Smooth muscle cell (in vitro differentiated cells): ENCODE measurements around the gene KRT40. TPM values are rescaled to one million over a fixed set of nuclear protein-coding genes. Genes with fewer than 3 reads are reported as not detected.

Experiments used
- DNase-seq: peaks from one replicate; lab custom pipeline; 2025; ENCODE audit not compliant: unreplicated experiment; lab: John Stamatoyannopoulos, UW
- H2AFZ ChIP-seq: fragments of 200-600 bp; sonication (generic); 2 replicates; pipeline ENCODE4 v1.6.0; 2016; ENCODE audit warnings: antibody characterized with exemption, low read depth, mild to moderate bottlenecking
- H3F3A ChIP-seq: fragments of 200-600 bp; sonication (generic); 2 replicates; pipeline ENCODE4 v1.6.0; 2017; ENCODE audit warnings: antibody characterized with exemption, low read depth
- H3K27ac ChIP-seq: fragments of 200-600 bp; sonication (generic); 2 replicates; pipeline ENCODE4 v1.5.1; 2016; ENCODE audit warnings: low read depth, mild to moderate bottlenecking
- H3K27me3 ChIP-seq: fragments of 200-600 bp; sonication (generic); 2 replicates; pipeline ENCODE4 v1.6.1; 2016; ENCODE audit warnings: low read depth, mild to moderate bottlenecking
- H3K36me3 ChIP-seq: fragments of 200-600 bp; sonication (generic); 2 replicates; pipeline ENCODE4 v1.5.1; 2016; ENCODE audit warnings: low read depth
- H3K4me1 ChIP-seq: fragments of 200-600 bp; sonication (generic); 2 replicates; pipeline ENCODE4 v1.5.1; 2016; ENCODE audit warnings: low read depth
- H3K4me2 ChIP-seq: fragments of 200-600 bp; sonication (generic); 2 replicates; pipeline ENCODE4 v1.6.0; 2016; ENCODE audit warnings: mild to moderate bottlenecking
- H3K4me3 ChIP-seq: fragments of 200-600 bp; sonication (generic); 2 replicates; pipeline ENCODE4 v1.5.1; 2016; ENCODE audit warnings: mild to moderate bottlenecking
- H3K79me2 ChIP-seq: fragments of 200-600 bp; sonication (generic); 2 replicates; pipeline ENCODE4 v1.6.0; 2016; ENCODE audit warnings: low read depth, mild to moderate bottlenecking
- H3K9ac ChIP-seq: fragments of 200-600 bp; sonication (generic); 2 replicates; pipeline ENCODE4 v1.6.0; 2016; ENCODE audit warnings: low read depth
- H3K9me3 ChIP-seq: fragments of 200-600 bp; sonication (generic); replicated peaks from 2 replicates; pipeline ENCODE4 v1.5.1; 2016; ENCODE audit warnings: low read depth
- H4K20me1 ChIP-seq: fragments of 200-600 bp; sonication (generic); 2 replicates; pipeline ENCODE4 v1.6.0; 2016; ENCODE audit warnings: low read depth
- WGBS: methylation state at CpG from one replicate; pipeline ENCODE4 v1.1.7; 2016; ENCODE audit warnings: low lambda C conversion rate; 5-methylcytosine and 5-hydroxymethylcytosine counted together
- polyA plus RNA-seq: library from polyadenylated mRNA; unstranded; fragments of >200 nt; fragmentation: Nextera tagmentation; extraction: Ambion mirVana; gene quantifications from 2 replicates; pipeline ENCODE4 v1.2.1, GENCODE V29; 2016
- total RNA-seq: library from RNA; depleted of rRNA; stranded (reverse); fragments of >200 nt; gene quantifications from 2 replicates; pipeline ENCODE4 v1.2.3, GENCODE V29; 2014
- TF ChIP-seq, protein P1 (sequence below): fragments of 200-600 bp; sonication (generic); IDR thresholded peaks from 2 replicates; pipeline ENCODE4 v1.5.1; 2017; ENCODE audit warnings: borderline replicate concordance, mild to moderate bottlenecking, antibody characterized with exemption; ENCODE audit not compliant: insufficient read depth, poor library complexity, severe bottlenecking

Gene KRT40
- total and polyA plus RNA-seq, 2 experiments from 2014 or later, result not detected

DNA sequence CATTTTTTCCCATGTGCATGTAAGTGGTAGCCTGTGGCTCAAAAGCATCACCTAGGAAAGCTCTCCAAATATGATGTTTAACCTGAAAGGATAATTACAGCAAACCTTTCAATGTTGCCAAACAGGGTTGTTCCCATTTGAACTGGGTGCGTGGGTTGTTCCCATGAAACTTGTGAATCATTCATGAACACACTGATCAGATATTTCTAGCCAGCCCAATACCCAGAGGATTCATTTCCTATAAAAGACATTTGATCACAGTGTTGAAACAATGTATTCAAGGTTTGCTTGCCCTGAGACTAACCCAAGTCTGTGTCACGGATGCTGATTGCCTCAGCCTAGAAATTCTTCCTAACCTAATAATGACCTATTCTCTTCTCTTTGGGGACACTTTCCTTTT lies 30.2 kb downstream of the KRT40 start:
- peaks cover 22% of the 10 kb centered on the region for H3K4me1 ChIP-seq
- 77% methylated on average over 2 of the region's 2 CpGs for WGBS
- H2AFZ ChIP-seq, result no peak overlapping the region
- H3K27me3 ChIP-seq, result no peaks in the 10 kb centered on the region
- H3K27ac ChIP-seq, result peak overlapping the region; percentile 79
- peaks cover 6% of the 10 kb centered on the region for H3F3A ChIP-seq
- no peak overlapping the region for H3K4me3 ChIP-seq
- H4K20me1 ChIP-seq, result no peaks in the 10 kb centered on the region
- no peaks in the 10 kb centered on the region for H3K79me2 ChIP-seq
- no peak overlapping the region for H3K4me2 ChIP-seq
- peak overlapping the region; percentile 33 for H3K9ac ChIP-seq
- H3K9me3 ChIP-seq, result no peaks in the 10 kb centered on the region
- H3K36me3 ChIP-seq, result no peaks in the 10 kb centered on the region
- TF ChIP-seq, protein P1, sequence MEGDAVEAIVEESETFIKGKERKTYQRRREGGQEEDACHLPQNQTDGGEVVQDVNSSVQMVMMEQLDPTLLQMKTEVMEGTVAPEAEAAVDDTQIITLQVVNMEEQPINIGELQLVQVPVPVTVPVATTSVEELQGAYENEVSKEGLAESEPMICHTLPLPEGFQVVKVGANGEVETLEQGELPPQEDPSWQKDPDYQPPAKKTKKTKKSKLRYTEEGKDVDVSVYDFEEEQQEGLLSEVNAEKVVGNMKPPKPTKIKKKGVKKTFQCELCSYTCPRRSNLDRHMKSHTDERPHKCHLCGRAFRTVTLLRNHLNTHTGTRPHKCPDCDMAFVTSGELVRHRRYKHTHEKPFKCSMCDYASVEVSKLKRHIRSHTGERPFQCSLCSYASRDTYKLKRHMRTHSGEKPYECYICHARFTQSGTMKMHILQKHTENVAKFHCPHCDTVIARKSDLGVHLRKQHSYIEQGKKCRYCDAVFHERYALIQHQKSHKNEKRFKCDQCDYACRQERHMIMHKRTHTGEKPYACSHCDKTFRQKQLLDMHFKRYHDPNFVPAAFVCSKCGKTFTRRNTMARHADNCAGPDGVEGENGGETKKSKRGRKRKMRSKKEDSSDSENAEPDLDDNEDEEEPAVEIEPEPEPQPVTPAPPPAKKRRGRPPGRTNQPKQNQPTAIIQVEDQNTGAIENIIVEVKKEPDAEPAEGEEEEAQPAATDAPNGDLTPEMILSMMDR, result no peak
- DNase-seq, result no peak

DNA sequence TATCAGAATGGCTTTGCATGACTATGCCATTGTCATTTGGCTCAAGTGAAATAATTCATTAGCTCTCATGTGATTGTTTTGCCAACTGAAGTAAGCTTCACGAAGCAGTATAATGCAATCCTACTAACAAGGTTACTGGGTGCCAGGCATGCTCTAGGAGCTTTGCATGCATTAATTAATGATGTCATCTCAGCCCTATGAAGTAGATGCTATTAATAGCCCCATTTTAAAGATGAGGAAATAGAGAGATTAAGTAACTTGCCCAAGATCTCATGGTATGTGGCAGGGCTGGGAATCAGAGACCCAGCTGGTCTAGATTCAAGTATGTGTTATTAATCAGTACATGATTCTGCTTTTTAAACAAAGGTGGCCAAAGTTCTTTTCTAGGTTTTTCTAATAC lies 31.5 kb downstream of the KRT40 start:
- H3K36me3 ChIP-seq, result no peaks in the 10 kb centered on the region
- peak overlapping the region; percentile 79 for H3K27ac ChIP-seq
- TF ChIP-seq, protein P1, result no peak
- no peak overlapping the region for H3K9ac ChIP-seq
- H3K4me2 ChIP-seq, result no peak overlapping the region
- 44% methylated on average over 1 of the region's 1 CpG for WGBS
- H2AFZ ChIP-seq, result no peak overlapping the region
- H4K20me1 ChIP-seq, result no peaks in the 10 kb centered on the region
- no peaks in the 10 kb centered on the region for H3K79me2 ChIP-seq
- no peaks in the 10 kb centered on the region for H3K9me3 ChIP-seq
- peaks cover 17% of the 10 kb centered on the region for H3K4me1 ChIP-seq
- H3K27me3 ChIP-seq, result no peaks in the 10 kb centered on the region
- peaks cover 6% of the 10 kb centered on the region for H3F3A ChIP-seq
- H3K4me3 ChIP-seq, result no peak overlapping the region
- no peak for DNase-seq

DNA sequence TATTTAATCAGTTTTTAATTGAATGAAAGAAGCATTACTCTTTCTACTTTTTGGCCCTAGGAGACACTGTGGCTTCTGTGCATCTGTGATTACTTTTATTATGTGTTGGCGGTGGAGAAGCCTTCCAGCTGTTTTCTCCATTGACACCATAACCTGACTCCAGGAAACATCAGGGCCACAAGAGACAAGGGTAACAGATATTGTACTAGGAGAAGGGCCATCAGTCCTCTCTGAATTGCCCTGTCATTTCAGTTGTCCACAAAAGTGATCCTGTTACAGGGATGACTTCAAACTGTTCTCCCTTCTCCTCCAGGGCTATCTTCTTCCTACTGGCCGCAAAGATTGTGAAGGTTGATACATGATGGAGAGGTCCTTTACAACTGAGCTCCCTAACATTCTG lies 32.0 kb downstream of the KRT40 start:
- H4K20me1 ChIP-seq, result no peaks in the 10 kb centered on the region
- TF ChIP-seq, protein P1, result no peak
- H3F3A ChIP-seq, result peaks cover 3% of the 10 kb centered on the region
- no peak for DNase-seq
- no peaks in the 10 kb centered on the region for H3K36me3 ChIP-seq
- H3K9me3 ChIP-seq, result no peaks in the 10 kb centered on the region
- no peak overlapping the region for H3K4me2 ChIP-seq
- H3K27me3 ChIP-seq, result no peaks in the 10 kb centered on the region
- no peak overlapping the region for H3K9ac ChIP-seq
- peak overlapping the region; percentile 3 for H3K27ac ChIP-seq
- H2AFZ ChIP-seq, result no peak overlapping the region
- no peaks in the 10 kb centered on the region for H3K79me2 ChIP-seq
- whole genome bisulfite sequencing, result 94% methylated on average over 2 of the region's 2 CpGs
- H3K4me1 ChIP-seq, result peaks cover 12% of the 10 kb centered on the region
- no peak overlapping the region for H3K4me3 ChIP-seq

DNA sequence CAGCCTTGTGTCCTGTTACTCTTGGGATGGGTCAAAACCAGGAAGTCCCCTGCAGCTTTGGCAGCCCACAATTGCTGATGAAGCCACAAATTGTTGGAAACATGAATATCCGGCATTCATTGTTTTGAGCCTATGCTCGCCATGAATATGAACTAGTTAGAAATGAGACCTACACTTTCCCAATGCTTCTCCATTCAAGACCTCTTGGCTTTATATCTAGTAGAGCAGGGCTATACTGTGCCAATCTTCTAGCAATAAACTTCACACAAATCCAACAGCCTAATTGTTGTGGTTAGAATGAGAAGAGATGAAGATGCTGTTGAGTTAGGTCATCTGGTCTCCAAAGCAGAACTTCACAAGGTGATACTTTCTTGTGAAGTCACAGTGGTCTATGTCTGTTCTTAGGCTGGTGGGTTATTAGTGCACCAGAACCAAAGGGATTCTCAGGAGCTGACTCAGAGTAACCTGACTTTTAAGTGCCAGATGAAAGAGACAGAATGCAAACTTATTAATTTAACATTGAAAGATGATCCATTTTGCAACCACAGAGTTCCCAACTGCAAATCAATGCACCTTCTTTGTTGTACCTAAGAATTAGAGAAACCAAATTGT lies 33.0 kb downstream of the KRT40 start:
- Histone ChIP-seq H3K27ac (no peak overlapping the region), H3K9me3 (no peaks in the 10 kb centered on the region), H3K4me1 (peaks cover 7% of the 10 kb centered on the region), H3F3A (no peaks in the 10 kb centered on the region), H3K9ac (no peak overlapping the region), H3K36me3 (no peaks in the 10 kb centered on the region), H4K20me1 (no peaks in the 10 kb centered on the region), H3K4me2 (no peak overlapping the region), H3K79me2 (no peaks in the 10 kb centered on the region), H3K27me3 (no peaks in the 10 kb centered on the region), H2AFZ (no peak overlapping the region), H3K4me3 (no peak overlapping the region)
- 98% methylated on average over 2 of the region's 2 CpGs for WGBS
- TF ChIP-seq, protein P1, result no peak
- no peak for DNase-seq
